GM21786 (cell line): ENCODE measurements around the gene KCTD6.

Experiments used
- ATAC-seq: cut with Tn5 transposase; IDR thresholded peaks from one replicate; pipeline ENCODE4 v1.9.1; 2021; ENCODE audit not compliant: unreplicated experiment

KCTD6 gene

DNA sequence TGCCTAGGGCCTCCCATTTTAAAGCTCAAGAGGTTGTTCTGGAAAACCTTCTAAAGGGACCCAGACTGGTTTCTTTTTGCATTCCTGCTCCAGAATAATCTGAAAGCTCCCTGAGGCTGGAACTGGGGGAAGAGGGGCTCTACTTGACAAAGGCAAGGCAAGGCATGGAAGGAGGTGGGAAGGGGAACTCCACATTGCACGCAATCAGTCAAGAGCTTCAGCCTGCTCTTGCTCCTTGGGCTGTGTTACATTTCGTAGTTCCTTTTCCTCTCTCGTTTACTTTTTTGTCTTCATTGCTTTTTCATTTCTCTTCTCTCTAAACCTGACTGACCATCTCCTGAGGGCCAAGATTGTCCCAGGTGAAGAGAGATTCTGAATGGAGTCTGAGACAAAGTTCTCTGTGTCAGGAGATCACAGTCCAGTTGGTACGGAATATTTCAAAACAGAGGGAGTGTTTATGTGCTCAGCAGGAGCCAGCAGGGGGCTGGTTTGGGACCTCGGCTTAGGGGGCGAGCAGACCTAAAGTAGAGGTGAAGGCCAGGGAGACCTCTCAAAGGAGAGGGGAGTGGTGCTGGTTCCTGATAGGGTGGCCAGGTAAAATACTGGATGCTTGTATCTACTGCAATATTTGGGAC is 6.0 kb upstream of the KCTD6 start:
- ATAC-seq: no peak

DNA sequence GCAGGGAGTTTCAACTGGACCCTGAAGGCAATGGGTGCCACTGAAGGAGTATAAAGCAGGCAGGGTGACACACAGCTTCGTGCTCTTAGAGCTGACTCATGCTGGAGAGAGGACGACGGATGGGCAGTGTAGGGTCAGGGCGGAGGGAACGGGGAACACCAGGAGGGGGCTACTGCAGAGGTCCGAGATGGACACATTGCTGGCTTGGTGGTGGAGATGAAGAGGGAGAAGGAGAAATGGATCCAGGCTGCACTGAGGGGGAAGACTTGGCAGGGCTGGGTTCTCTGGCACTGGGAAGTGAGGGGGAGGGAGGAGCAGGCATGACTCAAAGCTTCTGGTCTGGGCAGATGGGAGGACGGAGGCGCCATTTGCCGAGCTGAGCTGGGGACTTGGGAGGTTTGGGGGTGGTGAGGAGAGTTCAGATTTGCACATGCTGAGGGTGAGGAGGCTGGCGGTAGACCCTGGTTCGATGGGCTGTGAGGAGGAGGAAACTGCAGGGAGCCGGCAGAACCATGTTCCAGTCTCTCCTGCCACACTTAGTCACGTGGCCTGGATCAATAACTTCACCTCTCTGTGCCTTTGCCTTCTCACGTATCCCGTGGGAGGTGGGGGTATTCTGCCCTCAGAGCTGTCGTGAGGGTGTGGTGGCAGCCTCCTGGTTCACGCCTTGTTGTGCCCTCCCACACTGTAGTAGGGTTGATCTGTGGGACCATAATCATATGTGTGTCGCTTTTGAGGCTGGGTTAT is 4.6 kb upstream of the KCTD6 start:
- no peak for ATAC-seq

GRCh38 chr3:58488967-58489366 is 2.9 kb upstream of the KCTD6 start:
- no peak for ATAC-seq

DNA sequence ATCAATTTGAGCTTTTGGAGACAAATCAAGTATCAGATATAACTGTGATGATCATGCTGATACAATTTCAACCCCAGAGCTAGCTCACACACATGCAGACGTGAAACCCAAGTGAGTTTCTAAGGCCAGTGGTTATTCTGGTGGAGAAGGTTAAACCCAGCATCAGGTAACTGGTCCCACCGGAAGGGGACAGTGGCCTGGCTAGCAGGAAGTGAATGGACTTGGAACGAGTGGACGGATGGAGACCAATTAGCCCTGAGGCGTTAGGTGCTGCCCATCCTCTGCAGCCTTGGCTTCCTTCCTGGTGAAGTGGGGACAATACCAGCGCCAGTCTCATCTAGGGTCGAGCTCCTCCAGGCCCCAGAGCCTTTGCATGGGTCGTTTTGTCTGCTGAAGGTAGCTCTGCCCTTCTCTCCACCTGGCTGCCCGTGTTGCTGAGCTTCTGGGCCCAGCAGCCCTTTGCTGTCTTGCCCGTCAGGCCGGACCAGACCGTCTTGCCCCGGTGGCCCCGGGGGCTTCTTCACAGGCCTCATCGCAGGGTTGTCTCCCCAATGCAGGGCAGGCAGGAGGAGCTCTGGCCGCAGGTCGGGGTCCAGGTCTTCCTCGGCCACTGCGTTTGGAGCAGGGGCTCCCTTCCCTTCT is 915 bp upstream of the KCTD6 start:
- ATAC-seq: no peak

- no peak for ATAC-seq
These were observed 604 bp downstream of the KCTD6 start for GRCh38 chr3:58492494-58492905.

- no peak for ATAC-seq
These were observed 2.2 kb downstream of the KCTD6 start for GRCh38 chr3:58494107-58494506.

- ATAC-seq: no peak
These were observed 3.2 kb downstream of the KCTD6 start for GRCh38 chr3:58495101-58495500.

DNA sequence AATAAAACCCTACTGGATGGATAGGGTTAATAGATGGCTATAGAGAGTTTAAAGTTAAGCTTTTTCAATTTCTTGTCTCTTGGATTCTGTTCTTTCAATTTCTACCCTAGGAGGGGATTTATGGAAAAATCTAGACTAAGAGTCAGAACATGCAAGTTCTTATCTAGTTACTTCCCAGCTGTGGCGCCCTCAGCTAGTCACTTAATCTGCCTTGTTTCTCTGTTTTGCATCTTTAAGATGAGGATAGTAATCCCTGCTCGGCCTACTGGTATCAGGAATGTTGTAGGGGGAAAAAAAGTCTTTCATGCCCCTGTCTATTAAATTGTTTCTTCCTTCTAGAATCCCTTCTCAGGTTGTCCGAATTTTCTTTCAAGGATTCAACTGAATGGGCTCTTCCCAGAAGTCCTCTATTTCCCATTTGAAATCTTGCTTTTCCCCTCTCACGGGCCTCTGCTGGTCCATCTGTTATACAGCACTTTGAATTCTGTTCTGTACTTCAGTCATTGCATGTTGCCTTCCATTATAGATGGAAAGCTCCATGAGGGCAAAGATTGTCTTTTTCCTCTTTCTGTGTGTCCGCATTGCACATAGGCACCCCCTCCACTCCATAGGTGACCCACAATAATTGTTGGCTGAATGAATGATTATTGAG is 4.4 kb downstream of the KCTD6 start:
- ATAC-seq: no peak

DNA sequence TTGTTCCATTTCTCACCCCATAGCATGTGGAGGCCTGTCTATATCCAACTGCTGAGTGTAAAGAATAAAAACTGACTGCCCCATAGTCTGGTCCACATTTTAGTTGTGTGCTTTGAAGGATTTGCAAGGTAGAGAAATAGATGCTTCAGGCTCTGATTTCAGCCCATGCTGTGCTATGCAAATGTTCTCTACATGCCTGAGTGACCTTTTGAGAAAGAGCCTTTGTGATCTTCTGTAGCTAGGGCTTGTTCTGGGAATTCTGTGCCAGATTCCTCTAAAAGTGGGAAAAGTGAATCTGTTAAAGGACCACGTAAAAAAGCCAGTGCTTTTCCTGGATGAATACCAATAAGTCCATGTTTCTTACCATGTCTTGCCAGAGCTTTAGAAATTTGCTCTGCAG is 5.2 kb downstream of the KCTD6 start:
- no peak for ATAC-seq

GRCh38 chr3:58502872-58503271 is 11.0 kb downstream of the KCTD6 start:
- ATAC-seq: no peak

- ATAC-seq: no peak
These were observed 15.6 kb downstream of the KCTD6 start for GRCh38 chr3:58507356-58508078.

GRCh38 chr3:58508437-58508836 is 16.5 kb downstream of the KCTD6 start:
- ATAC-seq: no peak

- ATAC-seq: no peak
These were observed 22.5 kb downstream of the KCTD6 start for GRCh38 chr3:58514405-58514804.

GRCh38 chr3:58518291-58518789 is 26.4 kb downstream of the KCTD6 start:
- no peak for ATAC-seq

DNA sequence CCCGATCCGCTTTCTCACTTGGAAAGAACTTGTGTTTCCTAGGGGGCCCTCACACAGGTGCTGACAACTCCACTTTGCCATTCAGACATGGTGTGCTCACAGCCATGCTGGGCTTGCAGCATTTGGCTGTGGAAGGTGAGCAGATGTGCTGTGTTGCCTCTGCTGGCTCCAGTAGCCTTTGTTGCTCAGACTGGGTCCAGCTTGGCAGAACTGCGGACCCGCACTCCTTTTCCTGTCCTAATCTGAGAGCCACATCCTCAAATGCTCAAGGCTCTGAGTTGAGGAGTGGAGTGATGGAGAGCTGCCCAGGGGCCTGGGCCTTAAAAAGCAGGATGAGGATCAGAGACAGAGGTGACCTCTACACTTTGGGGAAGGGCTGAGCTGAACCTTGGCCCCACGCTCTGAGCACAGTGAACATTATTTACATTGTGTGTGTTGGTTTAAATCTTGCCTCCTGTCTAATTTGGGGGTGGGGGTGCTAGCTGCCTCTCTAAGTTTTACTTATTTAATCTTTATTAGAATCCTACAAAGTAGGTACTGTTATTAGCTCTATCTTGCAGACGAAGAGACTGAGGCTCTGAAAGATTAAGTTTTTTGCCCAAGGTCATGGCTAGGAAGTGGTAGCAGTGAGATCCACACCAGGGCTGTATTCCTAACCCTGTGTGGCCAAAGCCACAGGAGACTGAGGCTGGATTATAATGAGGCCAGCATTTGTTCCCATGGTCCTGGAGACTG is 27.9 kb downstream of the KCTD6 start:
- no peak for ATAC-seq

- peak; percentile 81 for ATAC-seq
These were observed 28.8 kb downstream of the KCTD6 start for GRCh38 chr3:58520403-58521335.

DNA sequence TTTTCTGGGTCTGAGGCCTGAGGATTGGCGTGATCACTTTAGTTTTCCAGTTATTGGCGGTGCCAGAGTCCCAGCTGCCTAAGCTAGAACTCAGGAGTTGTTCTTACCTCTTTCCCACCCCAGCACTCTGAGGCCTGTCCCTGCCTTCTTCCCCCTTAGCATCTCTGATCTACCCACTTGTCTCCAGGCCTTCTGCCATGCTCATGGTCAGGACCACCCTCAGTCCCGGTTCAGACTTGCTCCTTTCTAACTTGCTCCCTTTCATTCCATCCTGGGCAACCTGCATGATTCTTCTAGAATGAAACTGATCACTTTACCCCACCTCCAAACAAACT is 29.4 kb downstream of the KCTD6 start:
- no peak for ATAC-seq

DNA sequence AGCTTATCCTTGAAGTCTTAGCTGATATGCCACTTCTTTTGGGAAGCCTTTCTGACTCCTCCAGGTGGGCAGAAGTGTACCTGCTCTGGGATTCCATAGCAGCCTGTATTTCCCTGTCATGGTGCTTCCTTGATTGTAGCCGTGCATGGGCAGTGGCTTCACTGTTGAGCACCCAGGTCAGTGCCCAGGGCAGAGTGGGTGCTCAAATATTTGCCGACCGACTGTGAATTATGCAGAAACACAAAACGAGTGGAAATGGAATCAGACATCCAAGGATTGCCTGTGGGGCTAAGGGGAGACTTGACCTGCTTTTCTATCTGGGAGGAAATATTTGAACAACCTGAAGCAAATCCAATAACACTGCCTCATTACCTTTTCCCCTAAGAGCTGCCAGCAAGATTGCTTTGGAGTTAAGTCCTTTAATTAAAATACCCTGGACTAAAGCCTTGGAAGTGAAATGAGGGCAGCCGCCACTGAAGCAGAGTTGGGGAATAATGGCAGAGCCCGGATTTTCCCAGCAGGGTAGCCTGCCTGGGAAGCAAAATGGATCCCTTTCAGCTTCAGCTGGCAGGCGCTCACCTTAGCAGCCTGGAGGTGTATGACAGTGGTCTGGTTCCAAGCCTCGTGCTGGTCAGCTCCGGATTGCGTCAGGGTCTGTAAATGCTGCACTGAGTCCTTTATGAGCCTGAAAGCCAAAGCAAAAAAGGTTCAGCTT is 30.2 kb downstream of the KCTD6 start:
- ATAC-seq: no peak
